NCI-H446 treated with DMSO at 0.1 percent for 48 hours (cell line): ENCODE measurements around the gene BUB1.
"Not testable (repeated sequence)": the region's sequence is repeated elsewhere in the genome, so short reads cannot be mapped to it uniquely, and the experiment has no call there.

Experiments used
- DNase-seq: peaks from one replicate; lab custom pipeline; 2025; lab: John Stamatoyannopoulos, UW

Gene BUB1

DNA sequence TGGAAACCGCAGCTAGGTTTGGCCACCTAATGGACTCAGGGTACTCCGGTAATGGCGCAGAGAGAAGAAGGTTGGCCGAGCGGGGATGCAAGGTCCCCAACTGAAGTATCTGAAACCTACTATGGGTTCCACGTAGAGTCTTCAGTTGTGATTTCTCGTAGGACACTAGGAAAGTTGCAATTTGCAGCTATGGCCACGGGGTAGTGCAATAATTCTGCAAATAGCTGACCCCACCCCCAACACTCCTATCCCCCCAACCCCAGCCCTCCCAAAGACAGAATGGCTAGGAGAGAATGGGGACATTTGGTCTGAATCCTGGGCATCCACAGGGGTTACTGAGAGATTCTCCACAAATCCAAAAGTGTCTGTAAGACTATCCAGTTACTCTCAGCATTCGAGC, 75.7 kb downstream of the BUB1 start:
- DNase-seq = not testable (repeated sequence)

DNA sequence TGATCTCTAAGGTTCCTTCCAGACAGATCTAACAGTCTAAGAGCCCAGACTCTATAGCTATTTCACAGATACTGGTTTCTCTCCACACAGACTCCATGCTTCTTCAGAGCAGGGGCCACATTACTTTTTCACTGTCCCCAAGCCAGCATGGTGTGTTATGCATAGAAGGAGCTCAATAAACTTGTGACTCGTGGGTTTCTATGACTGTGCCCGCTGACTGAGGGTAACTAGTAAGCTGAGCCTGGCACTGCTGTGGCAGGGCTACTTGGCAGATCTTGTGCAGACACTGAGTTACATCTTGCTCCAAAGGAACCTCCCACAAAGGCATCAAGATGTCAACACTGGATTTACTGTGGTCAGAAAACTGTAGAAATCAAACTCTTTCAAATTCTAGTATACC, 85.9 kb downstream of the BUB1 start:
- not testable (repeated sequence) for DNase-seq

DNA sequence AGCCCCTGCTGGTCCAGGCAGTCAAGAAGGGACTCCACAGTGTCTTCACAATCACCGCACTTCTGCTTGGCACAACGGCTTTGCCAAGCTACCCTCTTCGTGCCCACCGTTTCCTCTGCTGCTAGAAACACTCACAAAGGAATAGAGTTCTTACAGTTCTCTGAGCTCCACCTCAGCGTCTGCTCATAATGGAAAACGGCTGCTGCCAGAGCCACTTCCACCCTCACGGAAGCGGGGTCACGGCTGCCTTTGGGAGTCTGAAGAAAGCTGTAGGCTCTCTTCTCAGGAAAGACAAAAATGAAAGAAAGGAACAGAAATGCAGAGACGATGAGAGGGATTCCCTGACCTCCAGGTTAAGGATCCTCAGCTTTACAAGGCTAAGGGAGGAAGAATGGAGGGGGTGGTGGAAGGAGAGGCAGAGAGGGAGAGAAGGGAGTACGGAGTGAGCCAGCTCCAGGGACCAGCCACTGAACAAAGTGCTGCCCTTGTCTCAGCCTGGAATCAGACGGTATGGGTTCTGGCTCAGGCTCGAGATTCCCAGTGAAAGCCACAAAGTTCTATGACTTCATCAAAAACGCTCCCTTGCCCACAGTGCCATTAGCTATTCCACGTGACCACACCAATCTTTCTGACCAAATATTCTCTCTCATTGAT, 88.1 kb downstream of the BUB1 start:
- not testable (repeated sequence) for DNase-seq

DNA sequence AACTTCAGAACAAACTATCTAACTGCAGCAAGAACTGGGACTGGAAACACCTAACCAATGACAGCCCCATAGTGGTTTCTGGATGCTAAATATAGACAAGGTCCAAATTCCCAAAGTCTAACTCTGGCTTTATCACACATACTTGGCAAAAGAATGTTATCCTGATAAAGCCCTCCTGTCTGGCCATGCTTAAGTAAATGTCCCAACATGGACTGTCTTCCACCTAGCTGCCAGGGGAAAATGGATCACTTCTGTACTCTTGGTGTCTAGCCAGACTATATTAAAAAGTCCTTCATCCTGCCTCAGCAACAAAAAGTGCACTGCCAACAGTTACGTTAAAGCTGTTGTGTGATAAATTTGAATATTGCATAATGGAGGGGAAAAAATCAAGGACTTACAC, 89.3 kb downstream of the BUB1 start:
- not testable (repeated sequence) for DNase-seq
